Tibial nerve (tissue), 4 donors: ENCODE results near the gene CHKB. TPM values are rescaled to one million over a fixed set of nuclear protein-coding genes. Genes with fewer than 3 reads are reported as not detected.

Experiments used
- DNase-seq, 2 donors: peaks; one replicate each; pipeline ENCODE4 v3.0.0-alpha.2; 2019; ENCODE audit warnings: low spot score in 2 of 2
- H3K27ac ChIP-seq, 4 donors: fragments of 200-600 bp; sonication (generic) in 3 of 4; one replicate each; pipeline ENCODE4 v1.5.1; 2017 to 2019; ENCODE audit warnings: mild to moderate bottlenecking in 1 of 4
- H3K27me3 ChIP-seq, 2 donors: fragments of 200-600 bp; sonication (generic) in 1 of 2; one replicate each; pipeline versions ENCODE4 v1.5.1 to v1.6.0; 2017 to 2019
- H3K36me3 ChIP-seq, 3 donors: fragments of 200-600 bp; sonication (generic); one replicate each; pipeline ENCODE4 v1.5.1; 2018 to 2019
- H3K4me1 ChIP-seq, 4 donors: fragments of 200-600 bp; sonication (generic) in 3 of 4; one replicate each; pipeline ENCODE4 v1.5.1; 2017 to 2019
- H3K4me3 ChIP-seq, 4 donors: fragments of 200-600 bp; sonication (generic) in 3 of 4; one replicate each; pipeline ENCODE4 v1.5.1; 2017 to 2019; ENCODE audit warnings: mild to moderate bottlenecking in 1 of 4, moderate library complexity in 1 of 4
- H3K9me3 ChIP-seq, 4 donors: fragments of 200-600 bp; sonication (generic) in 3 of 4; one replicate each; pipeline ENCODE4 v1.5.1; 2017 to 2019
- EP300 ChIP-seq, 2 donors: sonication (generic); formaldehyde crosslinking; IDR thresholded peaks; one replicate each; pipeline ENCODE4 v1.6.1; 2017; ENCODE audit warnings: antibody characterized with exemption in 2 of 2, mild to moderate bottlenecking in 1 of 2
- POLR2A ChIP-seq, 2 donors: fragments of 450-650 bp; IDR thresholded peaks; one replicate each; pipeline ENCODE4 v1.6.1; 2017; ENCODE audit warnings: antibody characterized with exemption in 2 of 2, mild to moderate bottlenecking in 2 of 2, moderate library complexity in 2 of 2
- WGBS, 2 donors: methylation state at CpG; one replicate each; pipeline ENCODE4 v1.1.5; 2018; 5-methylcytosine and 5-hydroxymethylcytosine counted together
- total RNA-seq, 4 donors: library from RNA; depleted of rRNA; stranded (reverse); fragments of >200 nt; gene quantifications; one replicate each; pipeline ENCODE4 v1.1.0, GENCODE V29; 2016
- TF ChIP-seq, protein P1 (sequence below), 5 experiments: fragments of 200-600 bp in 3 of 5; fragments of 450-650 bp in 2 of 5; sonication (generic) in 3 of 5; IDR thresholded peaks; one replicate each; pipeline ENCODE4 v1.5.1; 2016 to 2019; ENCODE audit warnings: antibody characterized with exemption in 5 of 5, mild to moderate bottlenecking in 3 of 5, moderate library complexity in 2 of 5

Gene CHKB
- total RNA-seq, 4 donors from 2014 or later, result 55.9 to 95.4 (median 74.4) TPM

DNA sequence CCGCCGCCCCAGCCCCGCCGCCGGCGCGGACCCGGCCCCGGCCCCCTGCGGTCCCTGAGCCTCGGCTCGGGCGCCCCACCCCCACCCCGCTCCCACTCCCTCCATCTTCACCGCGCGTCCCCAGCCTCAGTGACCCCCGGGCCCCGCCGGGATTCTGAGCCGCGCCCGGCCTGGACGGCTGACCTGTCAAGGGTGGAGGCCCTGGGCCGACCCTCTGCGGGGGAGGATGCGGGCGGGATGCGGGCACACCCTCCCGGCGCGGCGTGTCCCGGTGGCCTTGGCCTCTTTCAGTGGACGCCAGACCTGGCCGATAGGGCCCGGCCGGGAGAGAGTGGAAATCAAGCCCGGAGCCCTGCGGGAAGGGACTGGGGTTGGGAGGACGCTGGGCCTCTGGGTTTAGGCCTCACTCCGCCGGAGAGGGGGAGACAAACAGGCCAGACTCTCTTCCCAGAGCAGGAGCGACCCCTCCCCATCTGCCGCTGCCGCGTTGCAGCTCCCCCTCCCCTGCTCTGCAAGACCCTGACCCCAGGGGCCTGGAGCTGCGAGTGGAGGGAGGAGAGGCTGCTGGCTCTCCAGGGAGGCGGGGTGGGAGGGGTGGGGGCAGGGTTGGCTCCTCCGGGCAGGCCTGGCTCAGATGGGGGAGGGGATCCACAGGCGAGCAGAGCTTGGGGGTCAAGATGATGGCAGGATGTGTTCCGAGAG is 18.5 kb upstream of the CHKB start:
- 7 to 11% methylated on average over 15 to 30 of the region's 52 CpGs for WGBS, 2 donors
- no peak for DNase-seq
- peak overlapping the region in 2 of 4 donors; percentile 12 to 57 for H3K4me3 ChIP-seq
- peaks cover 0 to 64% of the 10 kb centered on the region in 2 donors for H3K27me3 ChIP-seq
- TF ChIP-seq, protein P1, sequence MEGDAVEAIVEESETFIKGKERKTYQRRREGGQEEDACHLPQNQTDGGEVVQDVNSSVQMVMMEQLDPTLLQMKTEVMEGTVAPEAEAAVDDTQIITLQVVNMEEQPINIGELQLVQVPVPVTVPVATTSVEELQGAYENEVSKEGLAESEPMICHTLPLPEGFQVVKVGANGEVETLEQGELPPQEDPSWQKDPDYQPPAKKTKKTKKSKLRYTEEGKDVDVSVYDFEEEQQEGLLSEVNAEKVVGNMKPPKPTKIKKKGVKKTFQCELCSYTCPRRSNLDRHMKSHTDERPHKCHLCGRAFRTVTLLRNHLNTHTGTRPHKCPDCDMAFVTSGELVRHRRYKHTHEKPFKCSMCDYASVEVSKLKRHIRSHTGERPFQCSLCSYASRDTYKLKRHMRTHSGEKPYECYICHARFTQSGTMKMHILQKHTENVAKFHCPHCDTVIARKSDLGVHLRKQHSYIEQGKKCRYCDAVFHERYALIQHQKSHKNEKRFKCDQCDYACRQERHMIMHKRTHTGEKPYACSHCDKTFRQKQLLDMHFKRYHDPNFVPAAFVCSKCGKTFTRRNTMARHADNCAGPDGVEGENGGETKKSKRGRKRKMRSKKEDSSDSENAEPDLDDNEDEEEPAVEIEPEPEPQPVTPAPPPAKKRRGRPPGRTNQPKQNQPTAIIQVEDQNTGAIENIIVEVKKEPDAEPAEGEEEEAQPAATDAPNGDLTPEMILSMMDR (IDR thresholded peaks at IDR 0.05), result no peak
- TF ChIP-seq POLR2A (IDR thresholded peaks at IDR 0.05) (no peak), EP300 (IDR thresholded peaks at IDR 0.05) (no peak)
- H3K36me3 ChIP-seq, result peaks cover 0 to 32% (median 0%) of the 10 kb centered on the region in 3 donors
- H3K27ac ChIP-seq, result no peak overlapping the region
- peaks cover 0 to 23% (median 1%) of the 10 kb centered on the region in 4 donors for H3K4me1 ChIP-seq
- no peaks in the 10 kb centered on the region for H3K9me3 ChIP-seq

DNA sequence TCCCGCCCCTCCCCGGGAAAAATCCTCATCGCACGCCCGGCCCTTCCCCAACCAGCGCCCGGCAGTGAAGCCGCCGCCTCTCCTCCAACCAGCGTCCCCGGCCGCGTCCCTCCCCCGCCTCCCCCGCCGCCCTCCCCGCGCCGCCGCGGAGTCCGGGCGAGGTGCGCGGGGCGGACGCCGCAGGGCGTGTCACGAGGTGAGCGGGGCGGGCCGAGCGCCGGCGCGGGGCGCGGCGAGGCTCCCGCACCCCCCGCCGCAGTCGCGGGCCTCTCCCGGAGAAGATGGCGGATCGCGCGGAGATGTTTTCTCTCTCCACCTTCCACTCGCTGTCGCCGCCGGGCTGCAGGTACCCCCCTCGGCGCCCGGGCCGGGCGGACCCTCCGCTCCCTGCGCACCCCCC is 17.9 kb upstream of the CHKB start, which contains the start of gene MAPK8IP2:
Gene MAPK8IP2, plus strand, starts transcription at position 256 of the 400 bp plus-strand sequence. Its CDS starts 26 bp downstream, at position 282.
- Histone ChIP-seq H3K27me3 (peaks cover 0 to 60% of the 10 kb centered on the region in 2 donors), H3K9me3 (no peaks in the 10 kb centered on the region), H3K36me3 (peaks cover 0 to 27% (median 0%) of the 10 kb centered on the region in 3 donors), H3K4me1 (peaks cover 0 to 23% (median 1%) of the 10 kb centered on the region in 4 donors), H3K4me3 (peak within 1 kb of the TSS in 3 of 4 donors; percentile 12 to 57 (median 27)), H3K27ac (no peak within 1 kb of the TSS)
- 0 to 1% methylated on average over 17 to 22 of the region's 61 CpGs for WGBS, 2 donors
- DNase-seq, result no peak
- TF ChIP-seq POLR2A (IDR thresholded peaks at IDR 0.05), result no peak
- no peak for TF ChIP-seq EP300 (IDR thresholded peaks at IDR 0.05)
- TF ChIP-seq, protein P1 (IDR thresholded peaks at IDR 0.05), result no peak

DNA sequence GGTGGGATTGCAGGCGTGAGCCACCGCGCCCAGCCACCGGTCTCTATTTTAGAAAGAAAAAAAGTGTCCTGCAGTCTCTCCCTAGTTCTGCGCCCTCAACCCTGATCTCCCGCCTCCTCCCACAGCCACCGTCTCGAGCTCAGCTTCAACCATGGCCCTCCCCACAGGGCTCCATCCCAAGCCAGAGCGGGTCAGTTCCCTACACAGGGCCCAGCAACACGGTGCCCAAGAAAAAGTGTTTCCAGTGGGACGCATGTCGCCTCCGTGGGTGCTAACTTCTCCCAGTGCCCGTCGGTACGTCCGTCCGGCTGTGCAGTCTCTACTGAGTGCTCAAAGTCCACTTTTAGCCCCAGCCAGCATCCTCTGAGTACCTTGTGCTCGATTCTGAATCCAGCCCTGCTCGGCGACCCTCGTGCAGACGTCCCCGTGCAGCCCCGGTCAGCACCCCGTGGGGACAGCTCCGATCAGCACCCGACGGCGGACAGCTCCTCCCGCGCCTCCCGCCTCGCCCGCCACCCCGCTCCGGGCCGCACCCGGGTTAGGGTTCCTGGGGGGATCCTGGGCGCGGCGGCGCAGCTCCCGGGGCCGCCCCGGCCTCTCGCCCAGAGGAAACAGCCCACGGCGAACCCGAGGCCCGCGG is 17.3 kb upstream of the CHKB start:
- H3K36me3 ChIP-seq, result peaks cover 0 to 27% (median 0%) of the 10 kb centered on the region in 3 donors
- H3K4me3 ChIP-seq, result peak overlapping the region in 3 of 4 donors; percentile 10 to 57 (median 27)
- peak in 1 of 2 donors; percentile 33 for DNase-seq
- H3K27ac ChIP-seq, result no peak overlapping the region
- H3K4me1 ChIP-seq, result peaks cover 0 to 23% (median 1%) of the 10 kb centered on the region in 4 donors
- peaks cover 0 to 54% of the 10 kb centered on the region in 2 donors for H3K27me3 ChIP-seq
- TF ChIP-seq, protein P1 (IDR thresholded peaks at IDR 0.05), result no peak
- peak in 1 of 2 donors; percentile 11 for TF ChIP-seq EP300 (IDR thresholded peaks at IDR 0.05)
- TF ChIP-seq POLR2A (IDR thresholded peaks at IDR 0.05), result no peak
- WGBS, 2 donors, result 19 to 20% methylated on average over 37 to 41 of the region's 52 CpGs
- H3K9me3 ChIP-seq, result no peaks in the 10 kb centered on the region

DNA sequence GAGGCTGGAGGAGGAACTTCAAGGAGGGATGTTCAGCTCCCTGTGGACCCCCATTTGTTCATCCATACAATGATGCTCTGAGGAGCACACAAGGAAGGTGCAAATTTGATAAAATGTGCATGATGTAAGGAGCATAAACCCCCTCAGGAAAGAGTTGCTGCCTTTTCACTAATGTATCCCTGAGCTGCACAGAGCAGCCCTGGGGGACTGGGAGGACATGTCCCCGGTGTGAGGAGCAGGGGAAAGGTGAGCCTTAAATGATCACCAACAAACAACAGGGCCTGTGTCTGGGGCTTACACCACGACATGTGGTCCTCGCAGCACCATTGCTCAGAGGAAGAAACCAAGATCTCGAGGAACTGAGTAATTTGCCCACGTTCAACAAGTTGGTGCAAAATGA is 14.4 kb upstream of the CHKB start:
- Histone ChIP-seq H3K4me1 (peaks cover 0 to 22% (median 1%) of the 10 kb centered on the region in 4 donors), H3K4me3 (no peak overlapping the region), H3K27ac (no peak overlapping the region), H3K36me3 (peaks cover 0 to 17% (median 0%) of the 10 kb centered on the region in 3 donors), H3K9me3 (no peaks in the 10 kb centered on the region), H3K27me3 (peaks cover 0 to 28% of the 10 kb centered on the region in 2 donors)
- 78 to 87% methylated on average over 5 of the region's 5 CpGs for WGBS, 2 donors
- TF ChIP-seq, protein P1 (IDR thresholded peaks at IDR 0.05), result no peak
- TF ChIP-seq EP300 (IDR thresholded peaks at IDR 0.05) (no peak), POLR2A (IDR thresholded peaks at IDR 0.05) (no peak)
- no peak for DNase-seq

DNA sequence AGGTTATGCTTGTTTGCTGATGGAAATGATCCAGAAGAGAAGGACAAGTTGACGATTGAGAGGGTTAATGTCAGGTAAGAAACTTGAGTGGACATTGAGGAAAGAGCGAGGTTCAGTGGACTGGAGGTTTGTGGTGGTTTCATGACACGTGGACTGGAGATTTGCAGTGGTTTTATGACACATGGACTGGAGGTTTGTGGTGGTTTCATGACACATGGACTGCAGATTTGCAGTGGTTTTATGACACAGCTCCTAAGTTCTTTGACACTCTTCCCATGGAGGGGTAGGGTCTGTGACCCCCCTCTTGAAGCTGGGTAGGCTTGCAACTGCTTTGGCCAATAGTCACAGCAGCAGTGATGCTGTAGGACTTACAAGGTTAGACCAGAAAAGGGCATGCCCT is 12.5 kb upstream of the CHKB start:
- Histone ChIP-seq H3K9me3 (no peaks in the 10 kb centered on the region), H3K4me3 (no peak overlapping the region), H3K4me1 (peaks cover 0 to 7% (median 0%) of the 10 kb centered on the region in 4 donors), H3K36me3 (peaks cover 0 to 17% (median 0%) of the 10 kb centered on the region in 3 donors), H3K27me3 (peaks cover 0 to 15% of the 10 kb centered on the region in 2 donors), H3K27ac (no peak overlapping the region)
- TF ChIP-seq POLR2A (IDR thresholded peaks at IDR 0.05) (no peak), EP300 (IDR thresholded peaks at IDR 0.05) (no peak)
- TF ChIP-seq, protein P1 (IDR thresholded peaks at IDR 0.05), result no peak
- 75 to 84% methylated on average over 3 of the region's 3 CpGs for WGBS, 2 donors
- no peak for DNase-seq
